Psoas muscle (tissue), 8 donors: ENCODE results near the gene SMARCAL1. TPM values are rescaled to one million over a fixed set of nuclear protein-coding genes. Genes with fewer than 3 reads are reported as not detected.
A peak's percentile ranks its signal among the peaks of the same experiment; 100 is the strongest.

Experiments
- ATAC-seq, 4 donors: fragments of 200-7000 bp; cut with Tn5 transposase; one replicate each; pipeline ENCODE4 v1.9.1; 2020; ENCODE audit warnings: moderate library complexity in 3 of 4, mild to moderate bottlenecking in 2 of 4
- DNase-seq, 2 donors: peaks; one replicate each; pipeline ENCODE4 v3.0.0-alpha.2; 2020
- H3K27ac ChIP-seq: fragments of 200-600 bp; one replicate; pipeline ENCODE4 v1.8.0; 2022
- H3K27me3 ChIP-seq, 3 donors: fragments of 200-600 bp in 1 of 3; one replicate each; pipeline versions ENCODE4 v1.6.1 to v1.8.0; 2013 to 2022; ENCODE audit warnings: low read length in 2 of 3, mild to moderate bottlenecking in 2 of 3, moderate library complexity in 1 of 3; ENCODE audit not compliant: insufficient read depth in 3 of 3
- H3K36me3 ChIP-seq, 2 donors: fragments of 200-600 bp in 1 of 2; one replicate each; pipeline versions ENCODE4 v1.6.1 to v1.8.0; 2013 to 2022; ENCODE audit warnings: low read depth in 1 of 2, mild to moderate bottlenecking in 1 of 2, moderate library complexity in 1 of 2; ENCODE audit not compliant: insufficient read depth in 1 of 2
- H3K4me1 ChIP-seq: fragments of 200-600 bp; one replicate; pipeline ENCODE4 v1.8.0; 2022
- H3K4me3 ChIP-seq: fragments of 200-600 bp; one replicate; pipeline ENCODE4 v1.8.0; 2022; ENCODE audit warnings: mild to moderate bottlenecking
- H3K9me3 ChIP-seq: fragments of 200-600 bp; one replicate; pipeline ENCODE4 v1.8.0; 2022
- WGBS, 3 donors: extraction: QIAGEN DNeasy Blood & Tissue Kit; methylation state at CpG; one replicate each; pipeline versions ENCODE4 v1.1.6 to v1.1.7; 2013; 5-methylcytosine and 5-hydroxymethylcytosine counted together
- intact Hi-C, 2 donors: fragments of 100-400 bp; cut with DNase I; formaldehyde crosslinking; loops; one replicate each; pipeline versions ENCODE4 v1.11.0 to v1.14.2; 2022
- polyA plus RNA-seq, 3 donors: library from polyadenylated mRNA; stranded (reverse); fragments of 200-250 nt; gene quantifications; one replicate each; pipeline ENCODE4 v1.2.3, GENCODE V29; 2013
- total RNA-seq, 4 donors: library from RNA; stranded (reverse); fragmentation: NEBNext Ultra II Directional in 2 of 4; extraction: Animal tissue kit (Norgen Biotek cat#: 25700) in 2 of 4; gene quantifications; one replicate each; pipeline versions ENCODE4 v1.2.1 to v1.2.4, GENCODE V29; 2021 to 2023
- TF ChIP-seq, protein P1 (sequence below): fragments of 200-600 bp; IDR thresholded peaks from one replicate; pipeline ENCODE4 v1.8.0; 2022; ENCODE audit warnings: antibody characterized with exemption
- donor health status: healthy with polysubstance abuse.
- donor health status: DM: no; HTN: no; CAD: no; lungs with moderate emphysema.
- donor health status: Bipolar disorder and iron deficiency.
- donor health status: healthy.
- donor health status: DM: yes; HTN: yes; CAD: no.
- donor health status: DM: no; HTN: no; CAD: no.
- donor health status: DM: no; HTN: no; CAD: no.
- donor health status: DM: yes; HTN: yes; CAD: no.

Gene SMARCAL1
- total and polyA plus RNA-seq, 7 donors, result 7.9 to 18.3 (median 11.4) TPM

DNA sequence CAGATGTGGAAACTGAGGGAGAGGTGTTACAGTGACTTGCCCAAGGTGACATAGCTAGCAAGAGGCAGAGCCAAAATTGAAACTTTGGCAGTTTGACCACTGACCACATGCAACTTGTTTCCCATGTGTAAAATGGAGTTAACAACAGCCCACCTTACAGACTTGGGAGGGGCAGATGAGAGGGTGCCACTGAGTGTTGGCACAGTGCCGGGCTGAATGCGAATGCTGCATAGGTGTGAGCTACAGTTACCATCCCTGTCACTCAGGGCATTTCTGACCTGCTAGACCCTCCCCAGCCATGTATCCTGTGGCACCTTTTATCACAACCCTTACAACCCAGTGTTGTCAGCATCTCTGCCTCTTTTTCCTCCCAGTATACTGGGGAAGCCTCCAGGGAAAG is 10.8 kb downstream of the SMARCAL1 start:
- Histone ChIP-seq H3K4me3 (no peak overlapping the region), H3K9me3 (no peaks in the 10 kb centered on the region), H3K27ac (no peak overlapping the region), H3K4me1 (peaks cover 36% of the 10 kb centered on the region), H3K27me3 (no peaks in the 10 kb centered on the region), H3K36me3 (peaks cover 7 to 68% of the 10 kb centered on the region in 2 donors)
- TF ChIP-seq, protein P1, sequence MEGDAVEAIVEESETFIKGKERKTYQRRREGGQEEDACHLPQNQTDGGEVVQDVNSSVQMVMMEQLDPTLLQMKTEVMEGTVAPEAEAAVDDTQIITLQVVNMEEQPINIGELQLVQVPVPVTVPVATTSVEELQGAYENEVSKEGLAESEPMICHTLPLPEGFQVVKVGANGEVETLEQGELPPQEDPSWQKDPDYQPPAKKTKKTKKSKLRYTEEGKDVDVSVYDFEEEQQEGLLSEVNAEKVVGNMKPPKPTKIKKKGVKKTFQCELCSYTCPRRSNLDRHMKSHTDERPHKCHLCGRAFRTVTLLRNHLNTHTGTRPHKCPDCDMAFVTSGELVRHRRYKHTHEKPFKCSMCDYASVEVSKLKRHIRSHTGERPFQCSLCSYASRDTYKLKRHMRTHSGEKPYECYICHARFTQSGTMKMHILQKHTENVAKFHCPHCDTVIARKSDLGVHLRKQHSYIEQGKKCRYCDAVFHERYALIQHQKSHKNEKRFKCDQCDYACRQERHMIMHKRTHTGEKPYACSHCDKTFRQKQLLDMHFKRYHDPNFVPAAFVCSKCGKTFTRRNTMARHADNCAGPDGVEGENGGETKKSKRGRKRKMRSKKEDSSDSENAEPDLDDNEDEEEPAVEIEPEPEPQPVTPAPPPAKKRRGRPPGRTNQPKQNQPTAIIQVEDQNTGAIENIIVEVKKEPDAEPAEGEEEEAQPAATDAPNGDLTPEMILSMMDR, result no peak
- WGBS, 3 donors, result 96 to 100% (median 97%) methylated on average over 2 of the region's 2 CpGs
- DNase-seq (no peak), ATAC-seq (no peak)
- intact Hi-C loops, result loop anchor here in 1 of 2 donors (5.0 kb wide), 1 partner anchor 306 kb away; no protein-coding TSS in a partner anchor

GRCh38 chr2:216424274-216424673 is 12.0 kb downstream of the SMARCAL1 start:
- Histone ChIP-seq H3K4me3 (no peak overlapping the region), H3K27me3 (no peaks in the 10 kb centered on the region), H3K4me1 (peaks cover 36% of the 10 kb centered on the region), H3K9me3 (no peaks in the 10 kb centered on the region), H3K36me3 (peaks cover 8 to 75% of the 10 kb centered on the region in 2 donors), H3K27ac (peak overlapping the region; percentile 75)
- intact Hi-C loops, result loop anchor here in 1 of 2 donors (5.0 kb wide), 1 partner anchor 307 kb away; no protein-coding TSS in a partner anchor
- DNase-seq, result no peak
- 29 to 50% (median 37%) methylated on average over 1 of the region's 1 CpG for WGBS, 3 donors
- TF ChIP-seq, protein P1, result no peak
- peak; percentile 27 to 75 (median 46) for ATAC-seq

GRCh38 chr2:216425008-216425787 is 12.9 kb downstream of the SMARCAL1 start:
- ATAC-seq, result peak; percentile 76 to 86 (median 86)

DNA sequence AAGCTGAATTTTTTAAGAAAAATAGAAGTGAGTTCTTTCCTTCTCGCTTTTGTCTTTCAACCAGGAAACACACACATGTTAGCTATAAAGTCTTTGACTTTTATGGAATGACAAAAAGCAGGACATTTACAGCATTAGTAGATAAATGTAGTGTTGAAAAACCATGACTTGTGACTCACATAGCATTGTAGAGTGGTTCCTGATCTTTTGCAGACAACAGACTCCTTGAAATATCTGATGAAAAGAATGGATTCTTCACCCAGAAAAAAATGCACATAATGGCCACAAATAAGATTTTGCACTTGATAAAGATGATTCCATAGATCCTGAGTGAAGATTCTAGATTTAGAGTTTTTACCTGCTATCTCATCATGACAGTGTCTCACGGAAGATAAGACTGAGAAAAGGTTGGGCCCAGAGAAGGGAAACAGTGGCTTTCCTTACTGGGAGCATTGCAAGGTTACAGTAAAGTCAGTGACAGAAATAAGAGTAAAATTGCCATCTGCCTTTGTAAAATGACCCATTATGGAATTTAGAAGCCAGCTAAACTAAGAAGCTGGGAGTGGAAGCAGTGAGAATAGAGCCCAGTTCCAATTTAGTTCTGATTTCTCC is 14.0 kb downstream of the SMARCAL1 start:
- Histone ChIP-seq H3K4me1 (peaks cover 36% of the 10 kb centered on the region), H3K9me3 (no peaks in the 10 kb centered on the region), H3K4me3 (no peak overlapping the region), H3K27ac (peak overlapping the region; percentile 75), H3K36me3 (peaks cover 8 to 75% of the 10 kb centered on the region in 2 donors), H3K27me3 (no peaks in the 10 kb centered on the region)
- intact Hi-C loops, result no loop called here
- ATAC-seq, result no peak
- TF ChIP-seq, protein P1, result no peak
- WGBS, 3 donors, result 94 to 99% (median 98%) methylated on average over 2 of the region's 2 CpGs
- DNase-seq, result no peak

More at GRCh38 chr2:216425008-216425787, 12.9 kb downstream of the SMARCAL1 start:
- 35 to 64% (median 42%) methylated on average over 14 of the region's 14 CpGs for WGBS, 3 donors
- intact Hi-C loops, result no loop called here
- Histone ChIP-seq H3K9me3 (no peaks in the 10 kb centered on the region), H3K4me1 (peaks cover 36% of the 10 kb centered on the region), H3K27me3 (no peaks in the 10 kb centered on the region), H3K36me3 (peaks cover 8 to 76% of the 10 kb centered on the region in 2 donors), H3K27ac (peak overlapping the region; percentile 75), H3K4me3 (no peak overlapping the region)
- DNase-seq, result peak in 1 of 2 donors; percentile 17
- TF ChIP-seq, protein P1, result no peak
